Measurements from ENCODE around the gene SLIT1.
A peak's percentile ranks its signal among the peaks of the same experiment; 100 is the strongest.
"Not testable (repeated sequence)": the region's sequence is repeated elsewhere in the genome, so short reads cannot be mapped to it uniquely, and the experiment has no call there.

Gene SLIT1

DNA sequence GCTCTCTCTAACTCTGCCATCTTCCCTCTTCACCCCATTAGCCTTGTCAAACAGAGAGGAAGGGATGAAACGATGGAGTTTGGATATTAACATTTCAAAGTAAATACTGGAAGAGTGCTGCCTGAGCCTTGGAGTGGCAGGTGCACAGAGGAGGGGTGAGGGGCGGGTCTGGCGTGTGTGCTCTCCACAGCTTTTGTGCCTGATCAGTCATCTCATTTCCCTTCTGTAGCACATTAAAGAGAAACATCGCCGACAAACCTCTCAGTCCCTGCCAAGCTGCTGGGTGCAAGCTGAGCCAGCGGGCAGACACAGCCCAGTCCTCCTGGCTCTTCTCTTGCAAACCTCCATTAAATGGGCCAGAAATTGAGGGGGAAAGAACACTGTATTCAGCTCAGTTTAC is 76.2 kb downstream of the SLIT1 start:
- peak; percentile 46 for DNase-seq (ENCODE audit: low spot score)

GRCh38 chr10:97107551-97107950 is 78.2 kb downstream of the SLIT1 start:
- no peak for DNase-seq (ENCODE audit: low spot score)

DNA sequence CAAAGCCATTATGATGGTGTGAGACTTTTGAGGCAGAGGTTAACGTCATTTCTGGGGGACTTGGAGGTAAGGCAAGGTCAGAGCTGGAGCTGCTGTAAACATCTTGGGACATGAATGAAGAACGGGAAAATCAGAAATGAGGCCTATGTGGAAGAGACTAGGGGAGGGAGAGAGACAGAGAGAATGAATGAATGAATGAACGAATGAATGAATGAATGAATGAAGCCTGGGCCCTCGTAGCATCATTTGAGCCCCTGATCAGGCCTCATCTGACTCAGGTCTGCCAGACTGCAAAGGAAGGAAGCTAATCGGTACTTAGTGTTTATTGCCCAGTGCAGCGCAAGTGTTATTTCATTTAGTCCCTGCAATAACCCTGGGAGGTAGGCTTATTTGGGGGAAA is 79.6 kb downstream of the SLIT1 start:
- no peak for DNase-seq (ENCODE audit: low spot score)

DNA sequence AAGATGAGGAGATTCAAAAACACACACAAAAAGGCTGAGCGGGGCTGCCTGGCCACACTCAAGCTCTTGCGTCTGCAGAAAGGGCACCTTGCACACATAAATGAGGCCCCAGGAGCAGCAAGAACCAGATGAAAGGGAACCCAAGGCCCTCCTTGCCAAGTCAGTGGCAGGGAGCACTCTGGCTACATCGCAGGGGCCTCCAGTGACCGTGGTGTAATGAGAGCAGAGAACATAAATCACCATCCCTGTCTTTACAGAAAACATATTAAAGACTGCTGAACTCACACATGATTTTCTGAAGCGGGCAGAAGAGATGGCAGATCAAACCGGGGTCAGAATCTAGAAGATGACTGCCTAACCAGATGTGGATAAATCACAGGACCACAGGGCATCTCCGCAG is 80.5 kb downstream of the SLIT1 start:
- DNase-seq (ENCODE audit: low spot score) = no peak

DNA sequence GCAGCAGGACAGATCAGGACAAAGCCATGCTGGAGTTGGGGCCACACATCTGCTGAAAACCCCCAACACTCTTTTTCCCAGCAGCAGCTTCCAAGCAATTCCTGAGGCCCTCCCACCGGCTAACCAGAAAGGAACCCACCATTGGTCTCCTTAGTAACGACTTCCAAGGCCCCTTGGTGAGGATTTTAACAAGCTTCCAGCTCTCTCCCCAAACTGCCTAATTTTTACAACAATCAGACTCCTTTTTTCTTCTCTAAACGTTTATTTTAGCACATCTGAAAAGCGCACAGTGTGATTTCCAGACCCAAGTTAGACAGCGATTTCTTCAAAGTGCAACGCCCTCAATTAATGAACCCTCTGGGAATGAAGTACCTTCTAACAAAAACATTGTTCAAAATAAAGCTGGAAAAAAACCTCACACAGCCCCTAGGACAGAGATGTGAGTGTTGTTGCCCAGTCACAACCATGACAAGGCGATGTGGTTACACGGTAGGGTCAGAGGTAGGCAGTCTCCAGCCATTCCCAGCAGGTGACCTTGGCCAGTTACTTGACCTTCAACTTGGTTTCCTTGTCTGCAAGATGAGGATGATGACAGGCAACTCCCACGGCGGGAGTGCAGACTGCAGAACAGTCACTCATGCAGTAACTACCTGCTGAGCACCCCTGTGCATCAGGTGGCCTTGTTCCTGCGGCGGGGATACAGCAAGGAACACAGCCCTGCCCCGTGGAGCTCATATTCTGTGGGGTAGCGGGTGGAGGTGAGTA is 82.3 kb downstream of the SLIT1 start:
- DNase-seq (ENCODE audit: low spot score) = no peak

GRCh38 chr10:97102441-97102840 is 83.3 kb downstream of the SLIT1 start:
- DNase-seq (ENCODE audit: low spot score) = no peak

DNA sequence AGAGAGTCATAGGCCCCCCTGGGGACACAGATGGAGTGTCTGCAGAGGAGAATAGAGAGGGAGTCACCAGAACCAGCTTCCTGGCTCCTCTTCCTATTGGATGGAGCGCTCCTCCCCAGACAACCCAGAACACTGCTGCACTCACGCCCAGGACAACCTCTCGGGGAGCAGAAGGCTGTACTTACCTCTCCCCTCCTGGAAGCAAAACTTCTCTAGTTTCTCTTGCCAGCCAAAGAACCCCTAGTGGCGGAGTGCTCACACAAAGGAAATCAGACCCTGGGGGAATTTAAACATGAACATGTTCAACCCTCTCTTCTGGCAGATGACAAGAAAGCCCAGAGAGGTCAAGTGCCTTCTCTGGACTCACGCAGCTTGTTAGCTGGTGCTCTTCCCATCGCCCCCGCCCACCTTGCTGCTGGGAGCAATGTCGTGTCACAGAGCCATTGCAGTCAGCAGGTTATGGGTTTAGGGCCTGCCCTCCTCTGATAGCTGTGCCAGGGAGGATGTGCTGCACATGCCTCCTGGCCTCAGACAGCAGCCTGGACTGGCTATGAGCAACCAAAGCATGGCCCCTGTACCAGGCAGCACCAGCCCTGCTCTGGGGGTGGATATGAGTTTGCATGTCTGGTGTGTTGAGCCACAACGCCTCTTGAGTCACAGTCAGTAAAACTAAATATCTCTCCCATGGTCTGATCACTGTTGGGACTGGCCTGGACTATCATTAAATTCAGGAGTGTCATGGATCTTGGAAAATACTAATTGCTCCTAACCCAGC is 84.4 kb downstream of the SLIT1 start:
- no peak for DNase-seq (ENCODE audit: low spot score)

GRCh38 chr10:97100657-97101056 is 85.1 kb downstream of the SLIT1 start:
- no peak for DNase-seq (ENCODE audit: low spot score)

DNA sequence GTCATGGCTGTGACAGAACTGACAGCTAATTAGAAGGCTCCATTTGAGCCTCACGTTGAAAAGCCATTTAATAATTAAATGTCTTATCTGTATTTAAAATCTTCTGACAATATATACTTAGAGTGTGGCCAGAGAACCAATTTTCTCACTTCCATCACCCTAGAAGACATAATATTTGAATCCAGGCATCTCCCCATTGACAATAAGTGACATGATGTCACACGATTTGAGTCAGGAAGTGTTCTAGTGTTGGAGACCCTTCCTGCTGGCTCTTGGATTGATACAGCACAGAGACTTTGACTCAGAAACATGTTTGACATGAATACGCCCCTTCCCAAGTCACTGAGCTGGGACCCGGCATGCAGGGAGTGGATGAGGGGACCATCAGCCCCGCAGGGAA is 85.9 kb downstream of the SLIT1 start:
- no peak for DNase-seq (ENCODE audit: low spot score)

- no peak for DNase-seq (ENCODE audit: low spot score)
Observed at GRCh38 chr10:97099089-97099488, 86.7 kb downstream of the SLIT1 start.

DNA sequence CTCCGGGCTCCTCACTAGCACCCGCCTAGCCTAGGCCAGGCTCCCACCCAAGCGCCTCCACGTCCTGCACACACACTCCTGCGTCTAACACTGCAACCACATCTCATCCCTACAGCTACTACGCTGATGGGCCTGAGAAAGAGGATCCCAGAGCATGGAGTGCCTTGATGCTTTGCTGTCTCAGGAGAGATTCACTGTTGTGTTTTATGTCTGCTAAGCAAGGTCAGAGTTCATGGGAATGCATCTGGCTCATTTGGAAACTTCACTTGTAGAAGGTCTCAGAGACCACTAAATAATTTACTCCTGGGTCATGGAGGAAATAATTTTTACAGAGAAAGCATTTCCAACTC is 88.7 kb downstream of the SLIT1 start:
- DNase-seq (ENCODE audit: low spot score) = no peak

DNA sequence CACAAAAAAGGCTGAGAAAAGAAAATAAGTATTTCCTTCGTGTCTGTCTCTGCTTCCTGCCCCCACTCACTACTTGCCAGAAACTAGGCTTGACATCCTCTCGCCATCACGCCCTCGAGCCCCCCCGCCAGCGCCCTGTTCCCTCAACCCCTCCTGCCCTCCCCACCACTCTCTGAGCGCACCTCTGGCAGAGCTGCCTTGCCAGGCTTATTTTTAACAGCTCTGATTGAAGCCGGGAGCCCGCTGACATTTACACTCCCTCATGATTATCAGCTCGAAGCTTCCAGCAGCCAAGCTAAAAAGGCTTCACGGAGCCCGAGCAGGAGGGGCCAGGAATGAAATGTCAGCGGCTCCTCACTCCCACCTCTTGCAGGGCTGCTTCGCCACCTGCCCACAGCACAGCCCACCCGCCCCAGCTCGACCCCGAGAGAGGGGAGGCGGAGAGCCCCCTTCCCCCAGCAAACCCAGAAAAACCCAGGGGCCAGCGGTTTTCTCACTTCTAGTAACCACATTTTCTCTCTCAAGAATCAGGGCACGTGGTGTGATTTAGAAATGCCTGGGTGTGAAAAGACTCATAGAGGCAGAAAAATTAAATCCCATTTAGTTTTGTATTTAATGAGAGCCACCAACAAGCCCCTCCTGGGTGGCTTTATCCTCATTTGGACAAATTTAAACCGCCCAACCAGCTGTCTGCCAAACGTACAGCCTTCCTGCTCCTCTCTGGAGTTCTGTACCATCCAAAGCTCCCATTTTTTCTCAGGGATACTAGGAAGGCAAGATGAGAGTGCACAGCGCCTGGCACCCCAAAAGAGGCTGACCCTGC is 89.3 kb downstream of the SLIT1 start:
- DNase-seq (ENCODE audit: low spot score) = no peak

- no peak for DNase-seq (ENCODE audit: low spot score)
Observed at GRCh38 chr10:97095701-97096260, 90.0 kb downstream of the SLIT1 start.

- no peak for DNase-seq (ENCODE audit: low spot score)
Observed at GRCh38 chr10:97090644-97091043, 95.1 kb downstream of the SLIT1 start.

- DNase-seq (ENCODE audit: low spot score) = no peak
Observed at GRCh38 chr10:97090035-97090434, 95.7 kb downstream of the SLIT1 start.

DNA sequence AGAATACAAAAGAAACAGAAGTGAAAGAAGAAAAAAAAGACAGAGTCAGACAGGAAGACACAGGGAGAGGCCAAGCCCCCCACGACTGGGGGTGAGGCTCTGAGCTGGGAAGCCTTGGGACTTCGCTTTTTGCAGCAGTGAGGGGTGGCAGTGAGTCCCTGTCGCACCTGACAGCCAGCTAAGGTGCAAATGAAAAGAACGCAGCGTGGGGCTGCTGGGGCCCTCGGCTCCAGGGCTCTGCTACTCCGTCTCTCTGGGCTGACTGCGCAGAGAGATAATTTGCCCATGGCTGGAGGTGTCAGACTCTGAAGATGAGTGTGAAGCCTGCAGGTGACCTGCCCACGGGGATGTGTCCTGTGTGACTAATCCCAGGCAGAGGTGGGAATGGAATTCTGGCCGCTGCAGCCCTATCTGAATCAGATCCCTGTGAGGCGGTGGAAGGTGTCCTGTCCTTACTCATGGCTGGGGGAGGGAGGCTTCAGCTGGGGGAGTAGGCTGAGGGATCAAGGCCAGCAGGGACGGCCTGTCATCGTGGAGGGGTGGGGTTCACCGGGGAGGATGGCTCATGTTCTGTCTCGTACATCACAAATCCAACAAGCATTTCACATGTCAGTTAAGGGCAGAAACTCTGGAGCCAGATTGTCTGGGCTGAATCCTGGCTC is 96.4 kb downstream of the SLIT1 start:
- no peak for DNase-seq (ENCODE audit: low spot score)

- no peak for DNase-seq (ENCODE audit: low spot score)
Observed at GRCh38 chr10:97087296-97087695, 98.5 kb downstream of the SLIT1 start.

- DNase-seq (ENCODE audit: low spot score) = no peak
Observed at GRCh38 chr10:97086530-97086929, 99.2 kb downstream of the SLIT1 start.

DNA sequence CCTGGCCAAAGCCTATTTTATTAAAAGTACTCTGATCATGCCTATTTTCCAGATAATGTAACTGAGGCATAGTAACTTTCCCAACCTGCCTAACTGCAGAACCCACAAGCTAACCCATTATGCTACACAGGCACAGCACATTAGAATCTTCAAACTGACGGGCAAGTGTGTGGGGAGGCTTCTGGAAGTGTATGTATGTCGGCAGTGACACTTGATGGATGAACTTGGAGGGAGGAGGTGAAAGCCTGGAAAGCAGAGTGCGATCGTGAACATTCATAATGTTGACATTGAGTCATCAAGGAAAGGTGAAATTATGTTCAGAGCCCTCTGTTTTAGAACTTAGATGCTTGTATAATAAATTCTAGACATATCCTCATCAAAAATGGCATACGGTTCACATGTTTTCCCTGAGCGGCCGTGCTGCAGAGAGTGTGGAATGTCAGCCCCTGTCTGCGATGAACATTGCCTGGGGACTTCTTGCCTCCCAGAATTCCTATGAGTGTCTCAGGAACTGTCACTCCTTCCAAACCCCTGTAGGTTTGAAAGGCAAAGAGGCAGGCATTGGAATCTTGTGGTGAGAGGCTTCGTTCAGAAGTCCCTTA is 102.4 kb downstream of the SLIT1 start:
- DNase-seq (ENCODE audit: low spot score) = no peak

GRCh38 chr10:97082575-97082974 is 103.2 kb downstream of the SLIT1 start:
- DNase-seq (ENCODE audit: low spot score) = not testable (repeated sequence)

DNA sequence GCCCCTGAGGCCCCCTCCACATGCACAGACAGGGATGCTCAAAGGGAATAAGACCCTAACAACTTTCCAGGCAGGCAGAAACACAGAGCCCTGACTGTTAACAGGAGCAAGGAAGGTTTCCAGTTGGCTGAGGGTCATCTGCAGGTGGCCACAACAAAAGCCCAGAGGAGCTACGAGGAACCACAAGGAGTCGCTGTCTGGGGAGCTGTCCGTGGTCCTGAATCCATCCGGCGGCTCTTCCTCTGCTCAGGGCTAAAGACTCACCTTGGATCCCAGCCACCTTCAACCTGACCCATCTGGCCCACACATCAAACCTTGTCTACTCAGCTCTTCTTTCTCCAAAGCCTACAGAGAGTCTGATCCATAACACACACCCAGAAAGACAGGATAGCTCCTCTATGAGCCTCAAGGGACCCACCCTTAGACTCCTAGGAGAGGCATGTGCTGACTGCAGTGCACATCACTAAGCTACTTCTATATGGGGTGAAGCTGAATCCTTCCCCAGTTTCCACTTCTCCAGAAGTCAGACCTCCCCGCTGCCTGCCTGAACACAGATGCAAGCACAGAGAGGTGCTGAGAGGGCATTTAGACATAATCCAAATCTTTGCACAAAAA is 104.0 kb downstream of the SLIT1 start:
- DNase-seq (ENCODE audit: low spot score) = peak; percentile 45
